ENCODE data around the gene TFB2M.

- TF ChIP-seq POLR2AphosphoS5 (IDR thresholded peaks at IDR 0.05; ENCODE audit: low read depth, low read length) (no peak), POLR2A (IDR thresholded peaks at IDR 0.05; ENCODE audit: low read depth, low read length) (no peak), TAF1 (IDR thresholded peaks at IDR 0.05; ENCODE audit: borderline replicate concordance, low read depth, low read length) (no peak)
Measured at GRCh38 chr1:246607462-246607861, 41.4 kb upstream of the TFB2M start.

All from GM12892 (cell line).